ENCODE results near the gene DEF6. TPM values are rescaled to one million over a fixed set of nuclear protein-coding genes. Genes with fewer than 3 reads are reported as not detected.

DEF6 gene
- total RNA-seq, 1 experiment from 2014 or later: 5.6 TPM

- no peak overlapping the region for H3T11ph ChIP-seq (ENCODE audit: low read length)
- Mint-ChIP-seq H3K27ac (peak overlapping the region in 1 of 3 experiments; percentile 91; a peak in 2 of 7 replicates), H3K4me3 (peak overlapping the region; percentile 89 to 91), H3K27me3 (ENCODE audit: low read depth) (no peaks in the 10 kb centered on the region; the same call in 1 of the 2 replicates), H3K9me3 (peaks cover 8 to 9% of the 10 kb centered on the region in 2 experiments; a peak in 3 of 5 replicates), H3K36me3 (ENCODE audit: insufficient read depth in 1 of 3, low read depth in 3 of 3) (peaks cover 6 to 11% (median 8%) of the 10 kb centered on the region in 3 experiments; a peak in 5 of 7 replicates), H3K4me1 (peaks cover 13 to 16% of the 10 kb centered on the region in 2 experiments)
- no peak overlapping the region for H2BK20ac ChIP-seq (ENCODE audit: low read depth, low read length, poor library complexity, severe bottlenecking)
- H3K79me1 ChIP-seq (ENCODE audit: insufficient read depth, low read depth, low read length, poor library complexity, severe bottlenecking): no peaks in the 10 kb centered on the region
- no peaks in the 10 kb centered on the region for H3K27me3 ChIP-seq (ENCODE audit: insufficient read depth, low read length)
- H3K18ac ChIP-seq (ENCODE audit: insufficient read length, low read depth, low read length): no peak overlapping the region
- no peak overlapping the region for H4K5ac ChIP-seq (ENCODE audit: insufficient read length, low read depth, low read length)
- no peak overlapping the region for H4K91ac ChIP-seq (ENCODE audit: insufficient read length, low read depth, low read length)
- H2AFZ ChIP-seq (ENCODE audit: low read length): no peak overlapping the region
- H4K8ac ChIP-seq (replicated peaks; ENCODE audit: insufficient read length, low read depth, low read length): no peak overlapping the region
- no peaks in the 10 kb centered on the region for H4K20me1 ChIP-seq (ENCODE audit: control insufficient read depth, insufficient read depth, insufficient read length)
- no peak overlapping the region for H2AK5ac ChIP-seq (ENCODE audit: insufficient read length, low read length)
- no CpG with 5 or more reads among the region's 13 CpGs for WGBS (ENCODE audit: extremely low coverage, insufficient read length, low lambda C conversion rate)
- peaks cover 2% of the 10 kb centered on the region; the same call in 1 of the 2 replicates for H3K79me2 ChIP-seq (ENCODE audit: insufficient read depth, low read length)
- H3K9ac ChIP-seq (ENCODE audit: extremely low read depth, insufficient read length, low read length): peak overlapping the region; percentile 59
- H3K9me3 ChIP-seq (ENCODE audit: control insufficient read depth, low read depth, low read length): no peaks in the 10 kb centered on the region
- H3K56ac ChIP-seq (ENCODE audit: insufficient read length, low read depth, low read length): no peak overlapping the region
- H3K4me1 ChIP-seq (ENCODE audit: insufficient read depth, low read length): peaks cover 5% of the 10 kb centered on the region; the same call in 1 of the 2 replicates
- H3K14ac ChIP-seq (ENCODE audit: insufficient read depth, low read length): no peak overlapping the region
- TF ChIP-seq CTCF (conservative IDR thresholded peaks at IDR 0.05): no peak
- no peak overlapping the region for H3K27ac ChIP-seq (ENCODE audit: insufficient read length, low read depth, low read length)
- no peak overlapping the region for H2BK12ac ChIP-seq (ENCODE audit: insufficient read length, low read depth, low read length)
- no peak overlapping the region for H3K23ac ChIP-seq (ENCODE audit: insufficient read length, low read depth, low read length)
- peaks cover 5% of the 10 kb centered on the region for H3K23me2 ChIP-seq (ENCODE audit: insufficient read length, low read depth, low read length, poor library complexity, severe bottlenecking)
- no peak overlapping the region for H2BK15ac ChIP-seq (ENCODE audit: low read depth, low read length)
- H3K4ac ChIP-seq (ENCODE audit: low read depth, low read length): no peak overlapping the region
- DNase-seq: no peak
- no peak overlapping the region for H2BK120ac ChIP-seq (ENCODE audit: low read depth, low read length, poor library complexity, severe bottlenecking)
- peak overlapping the region; percentile 88 for H3K4me2 ChIP-seq (ENCODE audit: insufficient read depth, insufficient read length, low read length)
- no peak overlapping the region for H2BK5ac ChIP-seq (ENCODE audit: insufficient read length, low read length)
Measured at GRCh38 chr6:35343092-35343834, 45.6 kb downstream of the DEF6 start.
